NCI-H1105 (cell line): ENCODE results near the gene TBCK.

Experiments used
- DNase-seq: peaks from one replicate; lab custom pipeline; 2025; lab: John Stamatoyannopoulos, UW

TBCK gene

GRCh38 chr4:105991726-105992125 lies 324.3 kb downstream of the TBCK start:
- DNase-seq, result no peak
